Measurements from ENCODE around the gene ITGA11. TPM values are rescaled to one million over a fixed set of nuclear protein-coding genes. Genes with fewer than 3 reads are reported as not detected.

ITGA11 gene
- total RNA-seq, 2 donors from 2014 or later, result 246 to 360 TPM

GRCh38 chr15:68407886-68408881, 23.8 kb downstream of the ITGA11 start:
- no peak for TF ChIP-seq CTCF (IDR thresholded peaks at IDR 0.05)
- Histone ChIP-seq H3K9me3 (no peaks in the 10 kb centered on the region), H3K4me3 (no peak overlapping the region), H3K36me3 (peaks cover 6% of the 10 kb centered on the region), H3K4me1 (ENCODE audit: control insufficient read depth in 1 of 2, low read depth in 2 of 2) (peaks cover 6 to 81% of the 10 kb centered on the region in 2 donors), H3K27ac (peak overlapping the region; percentile 53 to 70), H3K27me3 (replicated peaks; ENCODE audit: insufficient read depth) (no peaks in the 10 kb centered on the region)
- ATAC-seq (ENCODE audit: insufficient number of reproducible peaks, low FRiP score, low read depth) (no peak), DNase-seq (ENCODE audit: low spot score) (no peak)

GRCh38 chr15:68407141-68407885, 24.6 kb downstream of the ITGA11 start:
- Histone ChIP-seq H3K36me3 (peaks cover 12% of the 10 kb centered on the region), H3K27ac (peak overlapping the region; percentile 53 to 70), H3K9me3 (no peaks in the 10 kb centered on the region), H3K4me3 (no peak overlapping the region), H3K27me3 (replicated peaks; ENCODE audit: insufficient read depth) (no peaks in the 10 kb centered on the region), H3K4me1 (ENCODE audit: control insufficient read depth in 1 of 2, low read depth in 2 of 2) (peaks cover 6 to 74% of the 10 kb centered on the region in 2 donors)
- no peak for DNase-seq (ENCODE audit: low spot score)
- no peak for ATAC-seq (ENCODE audit: insufficient number of reproducible peaks, low FRiP score, low read depth)
- no peak for TF ChIP-seq CTCF (IDR thresholded peaks at IDR 0.05)

- no peak overlapping the region for H3K4me3 ChIP-seq
- no peak for TF ChIP-seq CTCF (IDR thresholded peaks at IDR 0.05)
- DNase-seq (ENCODE audit: low spot score) (no peak), ATAC-seq (ENCODE audit: insufficient number of reproducible peaks, low FRiP score, low read depth) (no peak)
- H3K27ac ChIP-seq, result peak overlapping the region; percentile 16 to 70
- H3K9me3 ChIP-seq, result no peaks in the 10 kb centered on the region
- no peaks in the 10 kb centered on the region for H3K27me3 ChIP-seq (replicated peaks; ENCODE audit: insufficient read depth)
- peaks cover 6 to 58% of the 10 kb centered on the region in 2 donors for H3K4me1 ChIP-seq (ENCODE audit: control insufficient read depth in 1 of 2, low read depth in 2 of 2)
- peaks cover 9% of the 10 kb centered on the region for H3K36me3 ChIP-seq
Observed at GRCh38 chr15:68405378-68406250, 26.3 kb downstream of the ITGA11 start.

GRCh38 chr15:68404056-68404798, 27.7 kb downstream of the ITGA11 start:
- Histone ChIP-seq H3K27me3 (replicated peaks; ENCODE audit: insufficient read depth) (no peaks in the 10 kb centered on the region), H3K9me3 (no peaks in the 10 kb centered on the region), H3K36me3 (peaks cover 6% of the 10 kb centered on the region), H3K27ac (peak overlapping the region; percentile 39 to 68), H3K4me1 (ENCODE audit: control insufficient read depth in 1 of 2, low read depth in 2 of 2) (peaks cover 6 to 58% of the 10 kb centered on the region in 2 donors), H3K4me3 (no peak overlapping the region)
- ATAC-seq (ENCODE audit: insufficient number of reproducible peaks, low FRiP score, low read depth), result no peak
- TF ChIP-seq CTCF (IDR thresholded peaks at IDR 0.05), result no peak
- no peak for DNase-seq (ENCODE audit: low spot score)
